Germinal center (tissue), 1 donor: Measurements from ENCODE around the gene TCF7L1.
"Not testable (repeated sequence)": the region's sequence is repeated elsewhere in the genome, so short reads cannot be mapped to it uniquely, and the experiment has no call there.

ENCODE experiments used
- DNase-seq: peaks from one replicate; pipeline ENCODE4 v3.0.0; 2012; ENCODE audit warnings: mixed read lengths, low spot score

The TCF7L1 gene

GRCh38 chr2:85326406-85327159 lies 193.4 kb downstream of the TCF7L1 start:
- DNase-seq, result peak; percentile 55

GRCh38 chr2:85327160-85327821 lies 194.1 kb downstream of the TCF7L1 start:
- DNase-seq, result peak; percentile 60

- DNase-seq, result peak; percentile 96
Observed at GRCh38 chr2:85327822-85328617, 194.8 kb downstream of the TCF7L1 start, which contains the start of gene TGOLN2. Gene TGOLN2 (minus strand): TSS chr2:85327989. CDS start chr2:85327962, 27 bp downstream.

GRCh38 chr2:85329181-85329651 lies 196.0 kb downstream of the TCF7L1 start:
- DNase-seq, result no peak

GRCh38 chr2:85329701-85330100 lies 196.5 kb downstream of the TCF7L1 start:
- DNase-seq, result not testable (repeated sequence)

- DNase-seq, result no peak
Observed at GRCh38 chr2:85330839-85331636, 197.8 kb downstream of the TCF7L1 start.

- not testable (repeated sequence) for DNase-seq
Observed at GRCh38 chr2:85333877-85334276, 200.7 kb downstream of the TCF7L1 start.

GRCh38 chr2:85334928-85335327 lies 201.7 kb downstream of the TCF7L1 start:
- no peak for DNase-seq

GRCh38 chr2:85340034-85340892 lies 207.1 kb downstream of the TCF7L1 start:
- DNase-seq, result no peak

GRCh38 chr2:85341269-85342029 lies 208.3 kb downstream of the TCF7L1 start:
- DNase-seq, result no peak

- no peak for DNase-seq
Observed at GRCh38 chr2:85342156-85342555, 209.0 kb downstream of the TCF7L1 start.

GRCh38 chr2:85343207-85343895 lies 210.2 kb downstream of the TCF7L1 start:
- not testable (repeated sequence) for DNase-seq

- no peak for DNase-seq
Observed at GRCh38 chr2:85344356-85344954, 211.3 kb downstream of the TCF7L1 start.

GRCh38 chr2:85347599-85347998 lies 214.4 kb downstream of the TCF7L1 start:
- no peak for DNase-seq

GRCh38 chr2:85353876-85354285 lies 220.7 kb downstream of the TCF7L1 start:
- peak; percentile 13 for DNase-seq

GRCh38 chr2:85354286-85355072 lies 221.3 kb downstream of the TCF7L1 start, which contains the start of the genes ELMOD3 and RETSAT:
Gene ELMOD3 (plus strand): TSS chr2:85354769. CDS start chr2:85357199, 2,430 bp downstream.
Gene RETSAT (minus strand): TSS chr2:85354528. CDS start chr2:85354507, 21 bp downstream.
- peak; percentile 96 for DNase-seq

GRCh38 chr2:85355073-85355410 lies 221.8 kb downstream of the TCF7L1 start:
- no peak for DNase-seq

- DNase-seq, result no peak
Observed at GRCh38 chr2:85355521-85355920, 222.3 kb downstream of the TCF7L1 start.
